Measurements from ENCODE around the gene ZIC4. TPM values are rescaled to one million over a fixed set of nuclear protein-coding genes. Genes with fewer than 3 reads are reported as not detected.

Gene ZIC4
- total and polyA plus RNA-seq, 10 donors: not detected

DNA sequence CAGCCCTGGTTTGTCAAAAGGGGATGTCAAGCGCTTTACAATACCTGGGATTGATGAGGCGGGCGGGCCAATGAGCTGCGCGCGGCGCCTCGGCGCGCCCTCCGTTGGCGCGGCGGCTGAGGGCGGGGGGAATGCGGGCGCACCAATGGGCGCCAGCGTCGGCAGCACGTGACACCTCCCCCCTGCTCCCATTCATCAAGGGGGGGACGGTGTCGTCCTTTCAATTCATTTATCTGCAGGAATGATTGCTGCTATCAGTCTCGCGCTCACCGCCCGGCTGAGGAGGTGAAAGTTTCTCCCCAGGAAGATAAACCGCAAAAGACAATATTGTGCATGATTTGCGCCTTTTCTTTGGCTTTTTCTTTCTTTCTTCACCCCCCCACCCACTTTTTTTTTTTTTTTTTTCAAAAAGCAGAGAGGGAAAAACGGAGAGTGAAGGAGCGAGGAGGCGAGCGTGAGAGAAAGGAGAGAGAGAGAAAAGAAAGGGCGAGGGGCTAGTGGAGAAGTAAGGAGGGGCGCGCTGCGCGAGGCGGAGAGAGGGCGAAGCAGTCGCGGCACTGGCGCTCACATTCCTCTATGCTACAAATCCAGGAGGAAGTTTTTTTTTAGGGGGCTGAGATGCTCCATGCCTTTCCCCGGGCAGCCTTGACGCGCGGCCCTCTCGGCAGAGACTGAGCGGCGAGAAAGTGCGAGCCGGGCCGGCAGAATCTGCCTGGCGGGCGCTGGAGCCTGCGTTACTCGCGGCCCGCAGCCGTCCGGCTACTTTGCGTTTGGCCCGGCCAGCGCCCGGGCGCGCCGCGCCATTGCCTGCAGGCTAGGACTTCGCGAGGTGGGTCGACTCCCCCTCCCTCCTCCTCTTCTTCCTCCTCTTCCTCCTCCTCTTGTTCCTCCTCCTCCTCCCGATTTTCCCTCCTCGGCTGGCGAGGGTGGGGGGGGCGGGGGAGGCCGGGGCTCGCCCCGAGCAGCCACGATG, 3.1 kb upstream of the ZIC4 start, which contains the start of gene ZIC1:
Gene ZIC1 (plus strand): TSS at position 223 of the 973 bp plus-strand sequence. CDS start 748 bp downstream, at position 971.
- Histone ChIP-seq H3K4me3 (peak within 1 kb of the TSS in 6 of 8 donors; percentile 19 to 59 (median 29)), H3K27me3 (replicated peaks in 1 of 7) (peaks cover 28 to 100% (median 100%) of the 10 kb centered on the region in 7 donors), H3K9me3 (peaks cover 0 to 49% (median 0%) of the 10 kb centered on the region in 8 donors), H3K36me3 (no peaks in the 10 kb centered on the region), H3K27ac (no peak within 1 kb of the TSS), H3K4me1 (peaks cover 25 to 55% (median 46%) of the 10 kb centered on the region in 6 donors)
- DNase-seq: no peak
- WGBS, 5 donors: 8 to 16% (median 12%) methylated on average over 75 to 80 of the region's 80 CpGs
- TF ChIP-seq, protein P1, sequence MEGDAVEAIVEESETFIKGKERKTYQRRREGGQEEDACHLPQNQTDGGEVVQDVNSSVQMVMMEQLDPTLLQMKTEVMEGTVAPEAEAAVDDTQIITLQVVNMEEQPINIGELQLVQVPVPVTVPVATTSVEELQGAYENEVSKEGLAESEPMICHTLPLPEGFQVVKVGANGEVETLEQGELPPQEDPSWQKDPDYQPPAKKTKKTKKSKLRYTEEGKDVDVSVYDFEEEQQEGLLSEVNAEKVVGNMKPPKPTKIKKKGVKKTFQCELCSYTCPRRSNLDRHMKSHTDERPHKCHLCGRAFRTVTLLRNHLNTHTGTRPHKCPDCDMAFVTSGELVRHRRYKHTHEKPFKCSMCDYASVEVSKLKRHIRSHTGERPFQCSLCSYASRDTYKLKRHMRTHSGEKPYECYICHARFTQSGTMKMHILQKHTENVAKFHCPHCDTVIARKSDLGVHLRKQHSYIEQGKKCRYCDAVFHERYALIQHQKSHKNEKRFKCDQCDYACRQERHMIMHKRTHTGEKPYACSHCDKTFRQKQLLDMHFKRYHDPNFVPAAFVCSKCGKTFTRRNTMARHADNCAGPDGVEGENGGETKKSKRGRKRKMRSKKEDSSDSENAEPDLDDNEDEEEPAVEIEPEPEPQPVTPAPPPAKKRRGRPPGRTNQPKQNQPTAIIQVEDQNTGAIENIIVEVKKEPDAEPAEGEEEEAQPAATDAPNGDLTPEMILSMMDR (IDR thresholded peaks at IDR 0.05 in 8 of 11, conservative IDR thresholded peaks at IDR 0.05 in 3 of 11): no peak
- TF ChIP-seq POLR2AphosphoS5 (IDR thresholded peaks at IDR 0.05) (no peak), POLR2A (IDR thresholded peaks at IDR 0.05) (no peak)
- intact Hi-C loops (cut with DNase I; ENCODE audit: low total_unique reads): no loop called here

DNA sequence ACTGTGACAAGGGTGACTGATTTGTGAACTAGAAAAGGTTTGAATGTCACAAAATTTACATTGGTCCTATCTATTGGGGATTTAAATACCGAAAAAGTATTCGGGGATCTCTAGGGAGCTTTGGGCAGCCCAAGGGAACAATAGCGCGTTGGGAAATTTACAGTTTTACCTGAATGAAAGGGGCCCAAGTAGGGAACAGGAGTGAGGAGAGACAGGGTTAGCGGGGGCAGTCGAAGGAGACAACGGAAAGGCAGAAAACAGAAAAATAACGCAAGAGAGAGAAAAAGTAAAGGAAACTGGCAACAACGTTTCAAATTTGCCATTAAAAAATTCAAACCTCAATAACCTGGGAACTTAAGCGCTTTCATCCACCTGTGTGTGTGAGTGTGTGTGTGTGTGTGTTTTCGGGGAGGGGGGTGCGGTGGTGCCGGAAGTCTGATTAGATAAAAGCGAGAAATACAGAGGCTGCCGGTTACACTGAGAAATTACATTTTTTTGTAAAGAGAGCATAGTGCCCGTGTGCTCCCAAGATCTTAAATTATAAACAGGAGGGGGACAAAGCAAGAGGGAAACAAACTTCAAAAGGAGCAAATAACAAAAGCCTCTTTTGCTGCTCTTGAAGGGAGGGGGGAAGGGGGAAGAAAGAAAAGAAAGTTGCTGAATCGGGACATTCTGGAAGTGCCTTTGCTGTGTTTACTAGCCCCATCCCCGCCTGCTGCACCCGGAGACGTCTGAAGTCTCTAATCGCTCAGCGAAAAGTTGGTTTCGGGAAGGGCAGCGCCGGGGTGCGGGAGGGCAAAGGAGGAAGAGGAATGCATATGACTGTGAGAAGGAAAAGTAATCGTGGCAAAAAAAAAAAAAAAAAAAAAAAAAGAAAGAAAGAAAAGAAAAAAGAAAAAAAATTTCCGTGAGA, 2.1 kb upstream of the ZIC4 start:
- TF ChIP-seq POLR2AphosphoS5 (IDR thresholded peaks at IDR 0.05) (no peak), POLR2A (IDR thresholded peaks at IDR 0.05) (no peak)
- TF ChIP-seq, protein P1 (IDR thresholded peaks at IDR 0.05 in 8 of 11, conservative IDR thresholded peaks at IDR 0.05 in 3 of 11): no peak
- no peak for DNase-seq
- no peak overlapping the region for H3K4me3 ChIP-seq

DNA sequence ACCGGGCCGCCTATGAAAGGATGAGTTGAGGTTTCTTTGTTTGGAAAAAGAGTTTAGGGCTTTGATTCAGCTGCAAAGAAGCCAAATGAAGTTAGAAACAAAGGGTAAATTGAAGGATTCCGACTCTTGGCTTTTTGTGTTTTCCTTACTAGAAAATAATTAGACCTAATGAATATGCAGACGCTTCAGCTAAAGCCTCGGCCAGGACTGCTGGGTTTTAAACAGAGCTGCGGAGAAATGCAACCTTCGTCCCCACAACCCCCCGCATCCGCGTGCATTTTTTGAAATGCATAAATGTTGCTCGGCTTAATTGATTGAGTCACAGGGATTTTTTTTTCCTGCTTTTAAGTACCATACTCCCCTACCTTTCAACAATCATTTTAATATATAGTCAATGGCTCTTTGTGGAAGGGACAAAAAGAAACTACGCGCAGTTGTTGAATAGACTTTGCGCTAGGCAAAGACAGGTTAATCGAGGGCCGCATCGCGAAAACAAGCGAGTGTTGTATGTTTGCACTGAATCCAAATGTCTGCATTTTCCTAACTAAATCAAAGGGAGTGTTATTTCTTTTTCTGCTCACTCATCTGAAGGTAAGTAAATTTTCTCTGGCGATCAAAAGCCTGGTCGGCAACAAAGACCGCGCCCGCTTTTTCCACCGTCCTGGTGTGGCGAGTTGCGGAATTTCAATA, 1.3 kb upstream of the ZIC4 start:
- DNase-seq: no peak
- Histone ChIP-seq H3K36me3 (no peaks in the 10 kb centered on the region), H3K4me1 (peaks cover 16 to 44% (median 35%) of the 10 kb centered on the region in 6 donors), H3K4me3 (peak overlapping the region in 1 of 8 donors; percentile 24), H3K27ac (no peak overlapping the region), H3K27me3 (replicated peaks in 1 of 7) (peaks cover 22 to 100% (median 98%) of the 10 kb centered on the region in 7 donors), H3K9me3 (peaks cover 0 to 48% (median 0%) of the 10 kb centered on the region in 8 donors)
- TF ChIP-seq, protein P1 (IDR thresholded peaks at IDR 0.05 in 8 of 11, conservative IDR thresholded peaks at IDR 0.05 in 3 of 11): no peak
- TF ChIP-seq POLR2A (IDR thresholded peaks at IDR 0.05): no peak
- TF ChIP-seq POLR2AphosphoS5 (IDR thresholded peaks at IDR 0.05): no peak
- intact Hi-C loops (cut with DNase I; ENCODE audit: low total_unique reads): no loop called here
- 12 to 25% (median 16%) methylated on average over 27 of the region's 27 CpGs for WGBS, 5 donors

More for the DNA sequence above, 2.1 kb upstream of the ZIC4 start:
- Histone ChIP-seq H3K9me3 (peaks cover 0 to 49% (median 0%) of the 10 kb centered on the region in 8 donors), H3K4me1 (peaks cover 22 to 52% (median 43%) of the 10 kb centered on the region in 6 donors), H3K27ac (no peak overlapping the region), H3K36me3 (no peaks in the 10 kb centered on the region), H3K27me3 (replicated peaks in 1 of 7) (peaks cover 28 to 100% (median 100%) of the 10 kb centered on the region in 7 donors)
- 7 to 17% (median 13%) methylated on average over 28 of the region's 28 CpGs for WGBS, 5 donors
- intact Hi-C loops (cut with DNase I; ENCODE audit: low total_unique reads): no loop called here
